Measurements from ENCODE around the gene DDI1.

DDI1 gene

GRCh38 chr11:104073950-104074705, 37.7 kb downstream of the DDI1 start:
- DNase-seq (ENCODE audit: low read depth), result peak; percentile 64
- TF ChIP-seq, protein P1, sequence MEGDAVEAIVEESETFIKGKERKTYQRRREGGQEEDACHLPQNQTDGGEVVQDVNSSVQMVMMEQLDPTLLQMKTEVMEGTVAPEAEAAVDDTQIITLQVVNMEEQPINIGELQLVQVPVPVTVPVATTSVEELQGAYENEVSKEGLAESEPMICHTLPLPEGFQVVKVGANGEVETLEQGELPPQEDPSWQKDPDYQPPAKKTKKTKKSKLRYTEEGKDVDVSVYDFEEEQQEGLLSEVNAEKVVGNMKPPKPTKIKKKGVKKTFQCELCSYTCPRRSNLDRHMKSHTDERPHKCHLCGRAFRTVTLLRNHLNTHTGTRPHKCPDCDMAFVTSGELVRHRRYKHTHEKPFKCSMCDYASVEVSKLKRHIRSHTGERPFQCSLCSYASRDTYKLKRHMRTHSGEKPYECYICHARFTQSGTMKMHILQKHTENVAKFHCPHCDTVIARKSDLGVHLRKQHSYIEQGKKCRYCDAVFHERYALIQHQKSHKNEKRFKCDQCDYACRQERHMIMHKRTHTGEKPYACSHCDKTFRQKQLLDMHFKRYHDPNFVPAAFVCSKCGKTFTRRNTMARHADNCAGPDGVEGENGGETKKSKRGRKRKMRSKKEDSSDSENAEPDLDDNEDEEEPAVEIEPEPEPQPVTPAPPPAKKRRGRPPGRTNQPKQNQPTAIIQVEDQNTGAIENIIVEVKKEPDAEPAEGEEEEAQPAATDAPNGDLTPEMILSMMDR (conservative IDR thresholded peaks at IDR 0.05; ENCODE audit: control insufficient read depth, insufficient read depth, low read depth, low read length), result no peak
- no peak overlapping the region for H3K4me3 ChIP-seq (ENCODE audit: control insufficient read depth, low read depth, low read length)

GRCh38 chr11:104075091-104075490, 38.7 kb downstream of the DDI1 start:
- TF ChIP-seq, protein P1 (conservative IDR thresholded peaks at IDR 0.05; ENCODE audit: control insufficient read depth, insufficient read depth, low read depth, low read length), result no peak
- no peak overlapping the region for H3K4me3 ChIP-seq (ENCODE audit: control insufficient read depth, low read depth, low read length)
- no peak for DNase-seq (ENCODE audit: low read depth)

DNA sequence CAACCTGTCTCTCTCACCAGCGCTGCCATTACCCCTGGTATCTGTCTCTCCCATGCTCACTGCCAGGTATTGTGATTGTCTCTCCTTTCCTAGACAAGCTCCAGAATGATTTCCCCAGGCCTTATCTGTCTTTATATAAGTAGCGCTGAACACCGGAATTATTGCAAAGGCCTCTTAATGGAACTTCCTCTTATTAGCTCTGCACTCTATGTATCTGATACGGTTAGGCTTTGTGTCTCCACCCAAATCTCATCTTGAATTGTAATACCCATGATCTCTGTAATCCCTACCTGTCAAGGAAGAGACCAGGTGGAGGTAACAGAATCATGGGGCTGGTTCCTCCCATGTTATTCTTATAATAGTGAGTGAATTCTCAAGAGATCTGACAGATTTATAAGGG, 39.3 kb downstream of the DDI1 start:
- H3K4me3 ChIP-seq (ENCODE audit: control insufficient read depth, low read depth, low read length), result no peak overlapping the region
- no peak for DNase-seq (ENCODE audit: low read depth)
- TF ChIP-seq, protein P1 (conservative IDR thresholded peaks at IDR 0.05; ENCODE audit: control insufficient read depth, insufficient read depth, low read depth, low read length), result no peak

DNA sequence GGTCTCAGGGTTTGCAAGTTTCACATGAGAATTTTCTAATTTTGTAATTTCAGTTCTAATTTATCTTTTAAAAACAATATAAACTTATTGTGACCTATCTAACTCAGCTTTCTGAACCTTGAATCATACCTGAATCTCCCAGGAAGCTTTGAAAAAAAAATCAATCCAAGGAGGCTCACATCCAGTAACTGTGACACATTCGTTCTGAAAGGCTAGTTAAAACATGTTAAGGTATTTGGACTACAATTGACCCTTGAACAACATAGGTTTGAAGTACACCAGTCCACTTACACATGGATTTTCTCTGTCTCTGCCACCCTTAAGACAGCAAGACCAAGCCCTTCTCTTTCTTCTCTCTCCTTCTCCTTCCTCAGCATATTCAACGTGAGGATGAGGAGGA, 40.0 kb downstream of the DDI1 start:
- TF ChIP-seq, protein P1 (conservative IDR thresholded peaks at IDR 0.05; ENCODE audit: control insufficient read depth, insufficient read depth, low read depth, low read length), result no peak

GRCh38 chr11:104078245-104078644, 41.8 kb downstream of the DDI1 start:
- TF ChIP-seq, protein P1 (conservative IDR thresholded peaks at IDR 0.05; ENCODE audit: control insufficient read depth, insufficient read depth, low read depth, low read length), result no peak
- no peak overlapping the region for H3K4me3 ChIP-seq (ENCODE audit: control insufficient read depth, low read depth, low read length)
- no peak for DNase-seq (ENCODE audit: low read depth)

More for the DNA sequence above, 40.0 kb downstream of the DDI1 start:
- no peak overlapping the region for H3K4me3 ChIP-seq (ENCODE audit: control insufficient read depth, low read depth, low read length)
- DNase-seq (ENCODE audit: low read depth), result no peak

DNA sequence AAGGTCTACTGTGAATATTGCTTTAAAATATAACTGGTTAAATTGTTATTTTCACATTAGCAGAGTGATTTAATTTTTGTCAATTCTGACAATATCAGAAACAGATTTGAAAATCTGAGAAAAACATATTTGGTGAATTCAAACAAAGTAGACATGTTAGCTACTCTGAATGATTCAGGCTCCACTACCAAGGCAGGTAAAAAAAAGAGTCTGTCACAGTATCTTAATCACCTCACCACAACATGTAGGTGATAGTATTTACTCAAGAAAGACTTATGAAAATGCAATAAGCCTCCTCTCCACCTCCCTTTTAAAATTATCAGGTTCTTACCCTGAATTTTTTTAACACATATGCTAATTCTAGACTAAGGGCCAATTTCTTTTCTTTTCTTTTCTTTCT, 42.6 kb downstream of the DDI1 start:
- TF ChIP-seq, protein P1 (conservative IDR thresholded peaks at IDR 0.05; ENCODE audit: control insufficient read depth, insufficient read depth, low read depth, low read length), result no peak
- H3K4me3 ChIP-seq (ENCODE audit: control insufficient read depth, low read depth, low read length), result no peak overlapping the region
- DNase-seq (ENCODE audit: low read depth), result no peak

Measured in fibroblast of mammary gland (primary cell).